Activated T-cell treated with anti-CD3 and anti-CD28 coated beads, Interleukin-2, amount 50 U/mL, for 4 hours (primary cell): ENCODE results near the gene ZDHHC11. TPM values are rescaled to one million over a fixed set of nuclear protein-coding genes. Genes with fewer than 3 reads are reported as not detected.
"Not testable (repeated sequence)": the region's sequence is repeated elsewhere in the genome, so short reads cannot be mapped to it uniquely, and the experiment has no call there.

Experiments used
- ATAC-seq, 2 donors: fragments of 200-7000 bp; cut with Tn5 transposase; one replicate each; pipeline ENCODE4 v1.10.0; 2021
- DNase-seq: peaks from one replicate; pipeline ENCODE4 v3.0.0-alpha.2; 2020
- H3K27me3 Mint-ChIP-seq: one replicate; pipeline ENCODE4 v1.8.0; 2021; ENCODE audit warnings: low read depth, mixed read lengths
- H3K36me3 Mint-ChIP-seq: one replicate; pipeline ENCODE4 v1.8.0; 2022; ENCODE audit warnings: mixed read lengths; ENCODE audit not compliant: insufficient read depth
- H3K4me1 Mint-ChIP-seq: one replicate; pipeline ENCODE4 v1.8.0; 2021; ENCODE audit warnings: low read depth, mixed read lengths
- H3K4me3 Mint-ChIP-seq: one replicate; pipeline ENCODE4 v1.8.0; 2021; ENCODE audit warnings: mild to moderate bottlenecking, moderate library complexity, mixed read lengths
- H3K9me3 Mint-ChIP-seq: one replicate; pipeline ENCODE4 v1.8.0; 2021; ENCODE audit warnings: mixed read lengths
- total RNA-seq, 3 donors: library from RNA; stranded (reverse); gene quantifications; one replicate each; pipeline ENCODE4 v1.2.1, GENCODE V29; 2021

The ZDHHC11 gene
- total RNA-seq, 3 donors from 2014 or later, result 6.0 to 7.0 (median 6.2) TPM

DNA sequence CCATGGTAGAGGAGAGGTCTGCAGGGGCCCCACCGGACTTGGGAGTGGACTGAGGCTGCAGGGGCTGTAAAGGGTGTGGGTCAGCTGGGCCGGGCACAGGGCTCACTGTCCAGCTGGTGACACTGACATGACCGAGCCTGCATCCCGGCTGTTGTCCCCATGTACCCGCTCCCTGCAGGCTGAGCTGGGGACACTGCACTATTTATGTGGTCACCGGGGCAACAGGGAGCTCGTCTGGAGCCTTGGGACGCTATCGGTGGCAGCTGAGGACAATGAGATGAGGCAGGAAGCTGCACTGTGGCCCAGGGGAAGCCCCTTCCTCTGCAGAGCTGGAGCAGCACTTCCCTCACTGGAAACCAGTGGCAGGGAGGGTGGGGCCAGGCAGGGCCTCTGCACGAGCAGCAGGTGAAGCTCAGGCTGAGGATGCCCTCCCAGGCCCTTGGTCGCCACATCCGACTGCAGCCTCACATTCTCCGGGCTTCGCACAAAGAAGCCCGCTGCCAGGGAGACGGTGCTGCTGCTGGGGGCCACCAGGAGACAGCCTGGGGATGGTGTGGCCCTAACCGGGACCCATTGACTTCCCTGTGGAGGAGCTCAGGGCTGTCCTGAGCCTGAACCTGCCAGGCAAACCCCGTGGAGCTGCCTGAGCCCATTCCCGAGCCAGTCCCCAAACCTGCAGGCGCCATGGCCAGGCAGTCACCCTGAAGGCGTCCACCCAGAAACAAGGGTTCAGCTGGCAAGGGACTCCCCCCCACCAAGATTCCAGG lies 92.7 kb downstream of the ZDHHC11 start:
- no peak for ATAC-seq
- Mint-ChIP-seq H3K36me3 (no peaks in the 10 kb centered on the region), H3K4me1 (peaks cover 29% of the 10 kb centered on the region), H3K9me3 (no peaks in the 10 kb centered on the region), H3K27me3 (peaks cover 11% of the 10 kb centered on the region), H3K4me3 (no peak overlapping the region)
- DNase-seq, result no peak

GRCh38 chr5:757346-757930 lies 93.3 kb downstream of the ZDHHC11 start:
- Mint-ChIP-seq H3K4me1 (peaks cover 29% of the 10 kb centered on the region), H3K36me3 (no peaks in the 10 kb centered on the region), H3K27me3 (peaks cover 11% of the 10 kb centered on the region), H3K9me3 (no peaks in the 10 kb centered on the region), H3K4me3 (peak overlapping the region; percentile 37)
- no peak for DNase-seq
- no peak for ATAC-seq

DNA sequence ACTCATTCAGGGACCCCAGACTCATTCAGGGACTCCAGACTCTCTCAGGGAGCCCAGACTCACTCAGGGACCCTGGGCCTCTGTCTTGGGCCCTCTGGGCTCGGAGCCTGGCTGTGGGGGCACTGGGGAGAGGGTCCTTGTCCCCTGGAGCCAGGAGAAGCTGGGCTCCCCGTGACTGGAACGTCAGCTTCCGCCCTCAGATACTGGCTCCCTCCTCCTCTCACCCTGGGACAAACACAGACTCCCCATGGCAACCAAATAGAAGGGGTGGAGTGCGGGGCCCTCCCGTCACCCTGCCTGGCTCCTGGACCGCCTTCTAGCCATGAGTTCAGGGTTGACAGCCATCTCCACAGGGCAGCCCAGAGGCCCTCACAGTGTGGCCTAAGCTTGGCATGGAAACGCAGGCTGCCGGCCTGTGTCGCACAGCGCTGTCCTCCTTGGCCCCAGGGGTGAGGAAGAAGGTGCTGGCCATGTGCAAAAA lies 93.9 kb downstream of the ZDHHC11 start:
- Mint-ChIP-seq H3K4me1 (peaks cover 29% of the 10 kb centered on the region), H3K36me3 (no peaks in the 10 kb centered on the region), H3K4me3 (no peak overlapping the region), H3K27me3 (peaks cover 11% of the 10 kb centered on the region), H3K9me3 (no peaks in the 10 kb centered on the region)
- ATAC-seq (no peak), DNase-seq (no peak)

DNA sequence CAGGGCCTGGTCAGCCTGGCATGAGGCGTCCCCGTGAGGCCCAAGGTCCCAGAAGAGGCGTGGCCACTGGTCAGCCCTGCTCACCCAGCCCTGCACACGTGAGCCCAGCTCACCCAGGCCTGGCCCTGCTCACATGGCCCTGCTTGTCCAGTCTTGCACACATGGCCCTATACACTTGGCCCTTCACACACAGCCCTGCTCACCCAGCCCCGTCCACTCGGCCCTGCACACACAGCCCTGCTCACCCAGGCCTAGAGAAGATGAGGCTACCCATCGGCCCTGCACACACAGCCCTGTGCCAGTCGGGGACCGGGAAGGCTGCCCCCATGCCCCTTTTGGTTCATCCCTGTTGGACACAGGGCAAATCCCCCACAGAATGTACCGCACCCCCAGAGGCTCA lies 94.6 kb downstream of the ZDHHC11 start:
- Mint-ChIP-seq H3K36me3 (no peaks in the 10 kb centered on the region), H3K27me3 (peaks cover 9% of the 10 kb centered on the region), H3K9me3 (no peaks in the 10 kb centered on the region), H3K4me3 (no peak overlapping the region), H3K4me1 (peaks cover 29% of the 10 kb centered on the region)
- ATAC-seq, result no peak
- no peak for DNase-seq

GRCh38 chr5:754143-754632 lies 96.6 kb downstream of the ZDHHC11 start:
- not testable (repeated sequence) for DNase-seq
- ATAC-seq, result peak in 1 of 2 donors; percentile 38

GRCh38 chr5:753567-754142 lies 97.1 kb downstream of the ZDHHC11 start:
- not testable (repeated sequence) for ATAC-seq, H3K9me3 Mint-ChIP-seq, H3K4me3 Mint-ChIP-seq, DNase-seq, H3K36me3 Mint-ChIP-seq, H3K27me3 Mint-ChIP-seq
- peaks cover 21% of the 10 kb centered on the region for H3K4me1 Mint-ChIP-seq

More at GRCh38 chr5:754143-754632, 96.6 kb downstream of the ZDHHC11 start:
- not testable (repeated sequence) for H3K36me3 Mint-ChIP-seq, H3K9me3 Mint-ChIP-seq, H3K27me3 Mint-ChIP-seq, H3K4me3 Mint-ChIP-seq
- H3K4me1 Mint-ChIP-seq, result peaks cover 27% of the 10 kb centered on the region

GRCh38 chr5:752532-753115 lies 98.2 kb downstream of the ZDHHC11 start:
- H3K4me1 Mint-ChIP-seq, result peaks cover 11% of the 10 kb centered on the region
- H3K36me3 Mint-ChIP-seq, ATAC-seq, H3K4me3 Mint-ChIP-seq, H3K9me3 Mint-ChIP-seq, DNase-seq, H3K27me3 Mint-ChIP-seq: not testable (repeated sequence)

DNA sequence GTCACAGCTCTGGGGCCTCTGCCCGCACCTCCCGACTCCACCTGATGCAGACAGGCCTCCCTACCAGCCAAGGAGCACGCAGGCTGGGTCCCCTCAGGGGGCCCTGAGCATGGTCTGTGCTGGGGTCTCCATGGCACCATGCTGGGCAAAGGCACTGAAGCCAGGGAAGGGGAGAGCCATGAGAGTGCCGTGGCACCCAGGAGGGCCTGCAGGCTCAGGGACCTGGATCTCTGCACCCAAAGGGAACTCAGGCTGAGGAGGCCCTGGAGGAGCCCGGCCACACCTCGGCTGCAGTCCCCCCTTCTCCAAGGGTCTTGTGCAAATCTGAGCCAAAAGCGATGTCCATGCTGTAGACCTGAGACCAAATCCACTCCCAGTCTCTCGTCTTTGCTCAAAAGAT lies 98.8 kb downstream of the ZDHHC11 start:
- not testable (repeated sequence) for H3K27me3 Mint-ChIP-seq, ATAC-seq, H3K4me3 Mint-ChIP-seq, DNase-seq, H3K9me3 Mint-ChIP-seq, H3K4me1 Mint-ChIP-seq, H3K36me3 Mint-ChIP-seq

DNA sequence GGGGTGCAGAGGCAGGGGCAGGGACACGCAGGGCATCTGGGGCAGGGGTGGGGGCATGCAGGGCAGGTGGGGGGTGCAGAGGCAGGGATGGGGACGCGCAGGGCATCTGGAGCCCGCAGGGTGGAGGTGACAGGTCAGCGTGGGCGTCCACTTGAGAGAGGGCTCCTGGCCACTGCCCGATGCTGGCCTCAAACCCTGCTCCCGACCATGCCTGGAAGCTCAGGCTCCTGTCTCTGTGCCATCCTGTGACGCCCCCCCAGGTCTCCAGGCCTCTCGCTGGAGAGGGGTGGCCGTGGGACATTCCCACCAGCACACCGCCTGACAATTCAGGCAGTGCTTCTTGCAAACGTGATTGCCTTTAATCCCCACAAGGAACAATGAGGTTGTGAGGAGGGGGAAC lies 99.3 kb downstream of the ZDHHC11 start:
- H3K4me3 Mint-ChIP-seq, result no peak overlapping the region
- H3K27me3 Mint-ChIP-seq, result peaks cover 6% of the 10 kb centered on the region
- H3K4me1 Mint-ChIP-seq, result peaks cover 2% of the 10 kb centered on the region
- no peaks in the 10 kb centered on the region for H3K36me3 Mint-ChIP-seq
- no peaks in the 10 kb centered on the region for H3K9me3 Mint-ChIP-seq
- DNase-seq, result no peak
- no peak for ATAC-seq

- H3K36me3 Mint-ChIP-seq, H3K27me3 Mint-ChIP-seq, H3K4me3 Mint-ChIP-seq, DNase-seq, H3K9me3 Mint-ChIP-seq, H3K4me1 Mint-ChIP-seq, ATAC-seq: not testable (repeated sequence)
Observed at GRCh38 chr5:750226-750625, 100.6 kb downstream of the ZDHHC11 start.

- Mint-ChIP-seq H3K27me3 (peaks cover 2% of the 10 kb centered on the region), H3K4me1 (no peaks in the 10 kb centered on the region), H3K4me3 (no peak overlapping the region)
Observed at GRCh38 chr5:749101-749670, 101.6 kb downstream of the ZDHHC11 start.

DNA sequence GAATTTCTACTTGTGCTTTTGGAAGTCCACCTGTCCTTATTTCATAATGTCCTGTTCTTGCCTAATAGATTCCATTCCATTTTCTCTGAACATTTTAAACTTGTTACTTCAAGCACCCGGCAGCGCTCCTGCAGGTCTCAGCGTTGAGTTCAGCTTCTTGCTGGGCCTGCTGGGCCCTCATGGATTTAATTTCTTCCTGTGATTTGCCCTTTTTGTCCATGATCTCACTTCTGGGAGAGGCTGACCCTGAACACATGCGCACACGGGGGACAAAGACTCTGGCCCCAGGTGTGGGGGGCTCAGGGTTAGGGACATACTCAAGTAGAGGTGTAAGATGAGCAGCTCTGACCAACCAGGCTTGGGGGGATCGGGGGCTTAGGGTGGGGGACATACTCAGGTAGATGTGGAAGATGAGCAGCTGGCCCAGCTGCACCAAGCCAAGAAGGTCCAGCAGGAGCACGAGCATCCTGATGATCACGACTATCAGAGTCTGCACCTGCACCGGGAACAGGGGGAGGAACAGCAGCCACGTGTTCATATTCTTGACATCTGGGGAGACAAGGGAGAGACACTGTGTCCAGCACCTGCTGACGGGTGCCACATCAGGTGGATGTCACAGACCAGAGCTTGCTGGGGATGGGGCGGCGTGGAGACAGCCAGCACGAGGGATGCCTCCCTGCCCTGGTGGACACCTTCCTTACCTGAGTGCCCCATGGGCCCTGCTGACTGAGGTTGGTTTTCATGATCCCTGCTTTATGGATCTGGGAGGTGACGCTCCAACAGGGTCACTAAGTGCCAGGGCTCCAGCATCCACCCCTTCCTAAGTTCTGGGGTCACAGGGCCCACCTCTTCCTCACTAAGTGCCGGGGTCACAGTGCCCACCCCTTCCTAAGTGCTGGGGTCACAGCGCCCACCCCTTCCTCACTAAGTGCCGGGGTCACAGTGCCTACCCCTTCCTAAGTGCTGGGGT lies 102.5 kb downstream of the ZDHHC11 start:
- H3K4me1 Mint-ChIP-seq, H3K27me3 Mint-ChIP-seq: not testable (repeated sequence)

More at GRCh38 chr5:749101-749670, 101.6 kb downstream of the ZDHHC11 start:
- DNase-seq, result no peak
- H3K36me3 Mint-ChIP-seq, result no peaks in the 10 kb centered on the region
- no peak for ATAC-seq
- no peaks in the 10 kb centered on the region for H3K9me3 Mint-ChIP-seq

DNA sequence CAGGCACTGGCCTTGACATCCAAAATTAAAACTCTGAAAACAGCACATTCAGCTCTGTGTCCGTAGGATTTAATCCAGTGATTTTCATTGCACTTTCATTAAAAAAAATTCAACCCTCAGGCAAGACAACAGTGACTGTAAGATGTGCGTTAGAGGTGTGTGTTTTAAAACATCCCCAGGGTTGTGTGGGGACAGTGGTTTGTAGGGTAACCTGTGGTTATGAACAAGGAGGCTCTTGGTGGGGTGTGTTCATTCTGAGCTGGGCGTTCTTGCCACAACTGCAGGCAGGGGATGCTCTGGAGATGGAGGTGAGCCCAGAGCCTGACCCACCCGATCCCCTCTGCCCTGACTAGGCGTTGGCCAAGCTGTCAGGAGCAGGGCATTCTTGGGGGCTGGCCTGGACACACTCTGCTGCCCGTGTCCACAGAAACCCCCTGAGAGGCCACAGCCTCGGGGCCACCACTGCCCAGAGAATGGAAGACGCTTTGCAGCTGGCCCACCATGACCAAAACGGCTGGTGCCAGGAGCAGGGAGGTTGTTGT lies 103.4 kb downstream of the ZDHHC11 start:
- H3K4me1 Mint-ChIP-seq, H3K9me3 Mint-ChIP-seq, DNase-seq, ATAC-seq, H3K4me3 Mint-ChIP-seq, H3K36me3 Mint-ChIP-seq, H3K27me3 Mint-ChIP-seq: not testable (repeated sequence)

More for the DNA sequence above, 102.5 kb downstream of the ZDHHC11 start:
- not testable (repeated sequence) for H3K9me3 Mint-ChIP-seq, H3K4me3 Mint-ChIP-seq, H3K36me3 Mint-ChIP-seq, ATAC-seq, DNase-seq
